ENCODE results near the gene GAP43.

The GAP43 gene

DNA sequence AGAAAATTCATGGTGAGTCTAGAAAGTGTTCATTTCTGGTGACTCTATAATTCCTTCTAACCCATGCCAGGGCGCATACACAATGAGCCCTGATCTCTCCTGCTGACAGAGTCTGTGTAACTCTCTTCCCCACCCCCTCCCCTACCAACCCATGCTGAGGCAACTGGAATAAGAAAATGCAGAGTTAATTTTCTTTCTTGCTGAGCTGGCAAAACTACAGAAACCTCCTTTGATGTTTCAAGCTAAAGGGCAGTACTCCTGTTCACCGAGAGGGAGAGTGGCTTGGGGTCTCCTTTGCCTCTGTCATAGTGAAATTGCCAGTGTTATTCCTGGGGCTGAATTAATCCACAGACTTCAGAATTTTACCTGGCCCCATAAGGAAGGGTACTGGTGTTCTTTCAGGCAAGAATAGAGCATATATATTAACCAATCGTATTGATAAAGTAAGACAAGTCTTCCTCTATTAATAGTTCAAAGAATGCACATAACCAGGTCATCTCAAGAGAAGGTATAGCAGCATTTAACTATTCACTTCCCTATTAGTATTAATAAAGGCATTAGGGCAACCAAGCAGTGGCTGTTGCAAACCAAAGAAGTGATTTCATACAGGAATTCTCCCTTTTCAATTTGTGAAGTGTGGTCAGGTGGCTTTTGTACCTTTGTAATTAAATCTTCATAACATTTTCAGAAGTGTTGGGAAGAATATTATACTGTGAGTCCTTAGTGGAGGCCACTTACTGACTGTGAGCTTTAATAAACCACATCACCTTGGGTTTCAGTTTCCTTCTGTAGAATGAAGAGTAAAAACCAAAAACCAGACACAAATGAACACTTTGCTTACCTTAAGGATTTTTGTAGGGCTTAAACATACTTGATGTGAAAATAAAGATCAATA lies 4.1 kb downstream of the GAP43 start:
- DNase-seq = no peak

DNA sequence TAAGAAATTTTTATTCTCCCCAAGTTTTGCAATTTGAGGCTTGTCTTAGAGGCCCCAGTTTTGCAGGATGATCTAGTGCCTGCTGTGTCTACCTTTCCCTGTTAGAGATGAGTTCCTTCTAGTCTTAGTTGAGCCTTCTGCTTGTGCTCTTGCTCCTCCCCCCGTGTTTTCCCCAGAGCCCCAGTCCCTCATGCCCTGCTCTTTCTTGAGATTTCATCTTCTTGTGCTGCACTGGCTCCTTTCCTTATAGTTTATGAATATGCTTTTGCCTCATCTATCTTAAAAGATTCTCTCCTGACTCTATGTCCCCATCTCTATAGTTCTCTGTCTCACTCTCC lies 4.7 kb downstream of the GAP43 start:
- DNase-seq = no peak

DNA sequence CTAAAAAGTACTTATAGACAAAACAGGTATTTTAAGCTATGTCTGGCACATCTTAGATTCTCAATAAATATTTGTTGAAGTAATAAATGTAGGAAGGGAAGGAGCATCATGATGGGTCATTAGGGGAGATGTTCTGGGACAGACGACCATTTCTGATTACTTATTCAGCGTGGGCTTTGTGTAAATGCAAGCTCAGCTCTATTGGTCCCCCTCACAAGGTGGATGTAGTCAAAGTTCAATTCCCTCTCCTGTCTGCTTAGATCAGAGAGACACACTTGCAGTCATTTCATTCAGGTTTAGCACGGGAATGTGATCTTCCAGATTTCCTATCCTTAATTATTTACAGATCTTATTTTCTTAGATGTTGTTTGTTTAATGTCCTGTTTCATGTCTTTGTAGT lies 7.5 kb downstream of the GAP43 start:
- DNase-seq = no peak

DNA sequence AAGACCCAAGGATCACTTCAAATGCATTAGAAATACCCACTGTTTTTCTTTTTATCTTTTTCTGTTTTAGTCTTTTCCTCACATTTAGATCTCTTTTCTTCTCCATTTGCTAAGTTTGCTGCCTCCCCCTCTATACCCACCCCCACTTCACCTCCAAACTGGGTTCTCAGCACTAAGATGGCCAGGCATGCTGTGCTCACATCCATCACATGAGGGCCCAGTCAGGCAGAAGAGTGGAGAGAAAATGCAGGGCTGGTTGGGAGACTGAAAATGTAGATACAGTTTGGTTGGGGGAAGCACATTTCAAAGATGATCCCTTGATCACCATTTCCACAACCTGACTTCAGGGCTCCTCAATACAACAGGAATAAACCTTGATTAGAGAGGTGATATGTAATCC lies 8.7 kb downstream of the GAP43 start:
- no peak for DNase-seq

DNA sequence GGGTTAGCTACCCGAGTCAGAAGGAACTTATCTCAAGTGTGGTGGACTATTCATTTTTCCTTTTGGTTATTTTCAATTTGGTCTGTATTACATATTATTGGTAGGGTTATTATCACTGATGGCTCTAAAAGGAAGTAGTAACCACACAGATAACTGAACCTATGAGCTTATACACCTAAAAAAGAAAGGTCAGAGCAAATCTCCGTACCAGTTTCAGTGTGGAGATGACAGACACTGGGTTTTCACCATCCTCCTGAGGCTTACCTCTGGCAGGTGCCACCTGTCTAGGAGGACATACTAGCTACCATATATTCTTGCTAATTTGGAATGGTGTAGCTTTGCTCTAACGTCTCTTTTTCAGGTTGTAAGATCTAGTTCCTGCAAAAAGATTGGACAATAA lies 10.2 kb downstream of the GAP43 start:
- no peak for DNase-seq

DNA sequence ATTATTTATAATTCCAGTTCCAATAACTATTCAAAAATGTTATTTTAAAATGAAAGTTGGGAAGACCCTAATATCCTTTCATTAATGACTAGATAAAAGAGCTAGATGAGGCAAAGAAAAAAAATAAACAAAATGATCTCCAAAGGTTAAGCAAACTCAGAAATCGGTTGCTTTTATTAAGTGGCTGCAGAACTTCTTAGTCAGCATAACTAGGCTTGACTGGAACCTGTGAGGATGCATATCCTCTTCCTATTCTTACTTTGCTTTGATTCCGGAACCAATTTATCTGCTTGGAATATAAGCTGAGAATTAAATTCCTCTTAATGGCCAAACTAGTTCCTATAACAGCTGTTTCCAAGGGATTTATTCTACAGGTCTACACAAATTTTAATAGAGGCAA lies 10.7 kb downstream of the GAP43 start:
- DNase-seq = no peak

DNA sequence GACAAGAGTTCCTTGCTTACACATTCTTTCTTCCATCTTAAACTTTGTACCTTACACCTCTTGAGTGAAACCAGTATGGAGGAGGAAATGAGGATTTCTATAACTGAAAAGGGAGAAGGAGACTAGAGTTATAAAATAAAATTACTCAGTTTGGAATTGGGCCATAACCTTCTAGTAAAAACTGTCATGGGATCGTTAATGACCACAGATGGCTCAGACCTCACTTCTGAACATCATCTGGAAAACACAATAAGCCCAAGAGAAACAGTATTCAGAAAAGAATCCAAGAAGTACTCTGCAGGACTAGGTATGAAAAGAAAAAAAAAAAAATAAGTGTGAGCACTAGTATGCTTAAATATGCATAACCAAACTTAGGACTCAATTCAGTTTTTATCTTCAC lies 12.1 kb downstream of the GAP43 start:
- DNase-seq = no peak

DNA sequence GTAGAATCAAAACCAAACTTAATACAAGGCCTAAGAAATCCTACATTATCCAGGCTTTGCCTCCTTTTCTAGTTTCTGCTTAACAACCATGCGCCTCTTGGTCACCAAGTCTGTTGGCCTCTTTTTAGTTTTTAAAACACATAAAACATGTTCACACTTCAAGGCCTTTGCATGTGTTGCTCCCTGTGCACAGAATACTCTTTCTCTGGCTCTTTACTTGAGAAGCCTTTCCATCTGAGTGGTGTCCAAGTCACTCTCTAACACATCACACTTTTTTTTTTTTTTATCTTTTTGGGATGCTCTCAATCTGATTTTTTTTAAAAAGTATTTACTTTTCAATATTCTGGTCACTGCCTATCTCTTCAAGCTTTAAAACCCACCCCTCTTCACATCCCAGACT lies 14.9 kb downstream of the GAP43 start:
- no peak for DNase-seq

DNA sequence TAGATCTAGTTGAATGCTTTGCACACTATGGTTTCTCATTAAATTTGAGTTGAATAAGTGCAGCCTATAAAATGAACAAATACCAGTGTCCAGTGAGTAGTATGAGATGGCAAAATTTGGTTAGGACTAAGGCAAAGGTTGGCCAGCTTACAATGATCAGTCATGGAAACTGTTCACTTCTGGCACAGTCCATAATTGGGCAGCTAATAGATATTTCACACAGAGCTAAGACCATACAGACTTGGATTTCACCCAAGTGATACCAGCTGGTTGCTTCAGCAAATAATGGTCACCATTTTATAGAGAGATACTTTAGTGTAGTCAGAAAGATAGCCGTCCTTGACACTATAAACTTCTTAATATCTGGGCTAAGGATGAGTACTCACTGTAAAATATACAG lies 15.7 kb downstream of the GAP43 start:
- no peak for DNase-seq

DNA sequence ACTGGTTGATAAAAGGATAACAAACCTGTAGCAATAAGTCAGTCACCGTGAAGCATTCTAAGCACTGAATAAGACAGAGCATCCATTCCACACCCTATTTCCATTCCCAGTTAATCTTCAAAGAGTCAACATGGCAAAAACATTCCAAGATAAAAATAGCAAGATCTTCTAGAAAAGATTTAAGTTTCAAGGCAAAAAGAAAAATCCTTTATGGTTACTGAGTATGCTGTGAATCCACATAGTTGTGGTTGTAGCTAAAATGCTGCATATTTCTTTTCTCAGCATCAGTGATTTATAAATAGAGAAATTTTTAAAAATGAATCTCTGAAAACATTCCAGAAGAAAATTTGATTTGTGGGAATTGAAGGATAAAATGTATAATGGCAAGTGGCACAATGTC lies 21.1 kb downstream of the GAP43 start:
- no peak for DNase-seq

DNA sequence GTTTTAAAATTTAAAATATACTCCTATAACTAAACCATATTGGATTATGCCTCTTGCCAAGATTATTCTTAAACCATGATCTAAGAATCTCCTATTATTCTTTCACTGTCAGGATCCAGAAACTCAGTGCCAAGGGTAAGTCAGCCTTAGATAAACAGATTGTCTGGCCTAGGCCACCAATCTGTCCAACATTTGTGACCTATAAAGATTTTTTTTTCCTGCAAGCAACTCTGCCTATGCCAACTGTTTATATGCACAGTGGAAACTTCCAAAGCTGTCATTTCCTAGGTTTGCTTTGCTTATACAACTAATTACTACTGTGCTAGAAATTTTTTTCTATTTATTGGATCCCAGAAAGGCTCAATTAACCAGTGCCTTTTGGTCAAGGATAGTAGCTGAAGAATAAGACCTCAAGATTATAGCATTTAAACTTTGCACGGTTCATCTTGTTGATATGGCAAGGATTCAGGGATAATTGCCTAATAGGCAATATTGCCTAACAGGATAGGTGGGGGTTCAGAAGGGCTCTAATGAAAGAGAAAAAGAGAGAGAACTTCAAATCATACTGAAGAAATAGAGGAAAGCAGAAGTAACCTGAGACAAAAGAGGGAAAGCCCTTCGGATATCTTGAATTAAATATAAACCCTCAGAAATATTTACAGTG lies 22.8 kb downstream of the GAP43 start:
- DNase-seq = no peak

DNA sequence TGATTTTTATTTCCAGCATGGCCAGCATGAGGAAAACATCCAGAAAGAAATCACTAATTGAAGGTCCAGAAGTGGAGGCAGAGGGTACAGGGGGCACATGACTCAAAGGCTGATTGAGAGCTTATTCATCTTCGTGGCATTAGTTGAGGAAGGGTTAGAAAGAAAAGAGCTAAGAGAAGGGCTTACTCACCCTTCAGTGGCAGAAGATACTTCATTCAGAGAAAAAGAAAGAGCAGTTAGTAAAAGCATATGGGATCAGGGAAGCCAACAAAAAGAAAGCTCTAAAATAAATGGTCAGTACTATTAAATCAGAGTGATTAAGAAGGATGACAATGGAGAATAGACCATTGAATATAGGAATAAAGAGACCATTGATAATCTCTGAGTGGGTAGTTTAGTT lies 25.2 kb downstream of the GAP43 start:
- DNase-seq = no peak

DNA sequence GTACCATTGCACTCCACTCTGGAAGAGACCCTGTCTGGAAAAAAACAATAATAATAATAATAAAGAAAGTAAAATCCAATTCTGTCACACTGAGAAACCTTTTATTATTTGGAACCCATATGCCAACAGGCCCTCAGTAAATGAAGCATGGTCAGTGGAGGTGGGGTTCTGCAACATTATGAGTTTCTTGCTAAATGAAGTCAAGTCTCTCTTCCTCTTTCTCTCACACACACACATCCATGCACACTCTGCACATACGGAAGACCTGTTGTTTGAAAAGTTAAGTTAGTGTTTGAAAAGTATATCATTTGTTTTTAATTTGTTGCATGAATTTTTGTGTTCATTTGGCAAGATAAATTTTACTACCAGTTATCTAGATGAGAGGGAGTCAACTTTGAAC lies 27.8 kb downstream of the GAP43 start:
- DNase-seq = no peak

DNA sequence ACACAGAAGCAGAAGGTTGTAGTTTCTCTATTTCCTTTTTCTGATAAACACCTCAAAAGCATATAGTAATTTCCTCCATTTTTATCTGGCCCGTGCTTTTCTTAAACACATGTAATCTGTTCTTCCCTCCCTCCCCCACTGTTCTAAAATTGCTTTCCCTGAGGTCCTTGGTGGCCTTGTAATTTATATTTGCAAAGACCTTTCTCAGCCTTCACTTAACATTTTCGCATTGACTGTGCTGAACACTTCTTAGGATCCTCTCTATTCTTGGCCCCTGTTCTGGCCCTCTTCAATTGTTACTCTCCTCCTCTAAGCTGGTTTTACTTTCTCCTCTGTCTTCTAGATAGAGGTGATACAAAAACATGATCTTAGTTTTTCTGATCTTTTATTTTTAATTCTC lies 28.3 kb downstream of the GAP43 start:
- DNase-seq = no peak

DNA sequence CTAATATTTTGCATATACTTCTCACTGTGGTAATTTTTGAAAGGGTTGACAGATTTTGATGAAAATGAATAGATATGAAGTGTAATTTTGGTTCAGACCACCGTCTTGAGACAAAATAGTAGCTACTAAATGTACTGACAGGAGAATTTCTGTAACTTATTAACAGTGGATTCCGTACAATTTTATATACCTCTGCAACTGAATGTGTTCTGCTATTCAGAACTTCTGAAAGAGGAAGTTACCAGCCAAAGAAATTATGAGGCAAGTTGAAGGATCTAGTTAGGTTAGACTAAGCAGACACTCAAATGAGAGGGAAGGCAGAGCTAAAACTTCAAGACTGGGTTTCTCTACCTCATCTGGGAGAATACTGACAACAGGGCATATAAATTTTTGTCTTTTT lies 29.4 kb downstream of the GAP43 start:
- no peak for DNase-seq

DNA sequence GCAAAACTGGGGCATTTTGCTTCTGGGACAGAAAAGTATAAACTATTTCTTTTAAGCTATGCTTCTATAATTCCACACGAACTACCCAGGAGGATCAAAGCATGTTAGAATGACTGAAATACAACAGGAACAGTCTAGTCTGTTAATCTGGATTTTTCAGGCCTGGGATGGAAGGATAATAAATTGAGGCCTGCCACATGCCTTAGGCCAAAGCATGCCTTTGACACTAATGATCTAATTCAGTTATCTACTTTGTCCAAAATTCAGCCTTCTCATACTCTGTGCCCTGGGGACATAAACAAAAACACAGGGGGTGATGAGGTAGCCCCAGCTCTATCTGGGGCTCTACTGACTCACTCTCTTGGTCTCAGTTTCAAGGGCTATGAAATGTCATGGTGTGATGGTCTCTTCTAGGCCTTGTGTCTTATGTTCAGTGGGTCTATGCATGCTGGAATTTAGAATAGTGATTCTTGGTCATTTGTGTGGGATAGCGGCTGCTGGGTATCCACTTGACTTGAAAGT lies 32.5 kb downstream of the GAP43 start:
- DNase-seq = no peak

DNA sequence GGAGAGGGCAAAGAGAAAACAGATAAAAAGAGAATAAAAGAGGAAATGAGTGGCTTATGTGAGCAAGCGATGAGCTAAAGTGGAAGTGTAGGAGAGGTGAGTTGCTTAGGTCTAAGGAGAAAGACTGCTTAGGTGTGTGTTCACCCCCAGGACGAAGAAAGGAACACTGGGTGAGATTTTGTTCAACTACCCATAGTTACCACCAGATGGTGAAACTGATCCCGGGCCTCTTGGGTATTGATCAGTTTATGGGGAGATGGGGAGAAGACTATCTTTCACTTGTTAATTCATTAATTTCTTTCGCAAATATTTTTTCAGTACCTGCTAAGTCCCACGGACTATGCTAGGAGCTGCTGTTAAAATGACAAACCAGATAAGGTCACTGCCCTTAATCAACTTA lies 33.9 kb downstream of the GAP43 start:
- DNase-seq = no peak

DNA sequence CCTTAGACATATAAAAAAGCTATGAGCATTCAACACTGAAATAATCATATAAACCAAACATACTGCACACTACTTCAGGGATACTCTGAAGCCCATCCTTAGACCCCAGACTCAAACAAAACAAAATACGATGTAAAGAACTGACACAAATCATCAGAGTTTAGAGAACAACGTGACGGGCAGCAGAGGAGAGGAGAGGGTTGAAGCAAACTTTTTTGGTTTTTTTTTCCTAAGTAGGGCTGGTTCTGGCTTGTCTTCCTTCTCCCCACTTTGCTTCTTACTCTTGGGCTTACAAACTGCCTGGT lies 34.7 kb downstream of the GAP43 start:
- no peak for DNase-seq

DNA sequence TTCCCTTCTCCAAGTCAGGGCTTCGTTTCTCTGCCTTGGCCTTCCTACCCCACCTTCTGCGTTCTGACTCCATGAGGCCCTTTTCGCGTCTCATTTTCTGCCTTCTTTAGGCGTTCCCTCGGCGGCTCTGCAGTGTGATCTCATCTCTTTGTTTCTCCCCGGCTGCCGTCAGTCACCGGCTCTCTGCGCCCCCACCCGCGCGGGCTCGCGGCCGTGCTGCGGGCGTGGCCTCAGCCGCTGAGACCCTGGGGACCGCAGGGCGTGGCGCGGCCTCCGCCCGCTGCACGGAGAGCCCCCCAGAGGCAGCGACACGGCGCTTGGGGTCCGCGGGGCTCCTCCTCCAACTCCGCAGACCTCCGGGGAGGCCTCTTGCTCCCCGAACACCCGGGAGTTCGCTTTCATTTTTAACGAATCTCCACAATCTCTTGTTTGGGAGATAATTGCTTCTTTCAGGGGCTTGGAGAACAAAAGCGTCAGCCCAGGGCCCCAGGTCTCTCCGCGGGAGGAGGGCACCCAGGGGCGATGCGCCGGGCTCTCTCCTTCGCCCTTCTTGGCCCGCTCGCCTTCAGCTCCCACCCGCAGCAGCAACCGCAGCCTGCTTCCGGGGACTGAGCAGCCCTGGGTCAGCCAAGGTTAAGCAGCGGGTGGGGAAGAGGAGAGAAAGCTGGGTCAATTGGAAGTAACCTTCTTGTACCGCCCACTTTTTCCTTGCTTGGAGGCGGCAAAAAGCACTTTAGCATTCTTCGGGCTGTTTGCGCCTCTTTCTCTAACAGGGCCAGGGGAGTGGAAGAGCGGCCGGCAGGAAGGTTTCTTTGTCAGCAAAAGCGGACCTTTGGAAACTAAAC lies 35.2 kb downstream of the GAP43 start:
- peak; percentile 79 for DNase-seq

DNA sequence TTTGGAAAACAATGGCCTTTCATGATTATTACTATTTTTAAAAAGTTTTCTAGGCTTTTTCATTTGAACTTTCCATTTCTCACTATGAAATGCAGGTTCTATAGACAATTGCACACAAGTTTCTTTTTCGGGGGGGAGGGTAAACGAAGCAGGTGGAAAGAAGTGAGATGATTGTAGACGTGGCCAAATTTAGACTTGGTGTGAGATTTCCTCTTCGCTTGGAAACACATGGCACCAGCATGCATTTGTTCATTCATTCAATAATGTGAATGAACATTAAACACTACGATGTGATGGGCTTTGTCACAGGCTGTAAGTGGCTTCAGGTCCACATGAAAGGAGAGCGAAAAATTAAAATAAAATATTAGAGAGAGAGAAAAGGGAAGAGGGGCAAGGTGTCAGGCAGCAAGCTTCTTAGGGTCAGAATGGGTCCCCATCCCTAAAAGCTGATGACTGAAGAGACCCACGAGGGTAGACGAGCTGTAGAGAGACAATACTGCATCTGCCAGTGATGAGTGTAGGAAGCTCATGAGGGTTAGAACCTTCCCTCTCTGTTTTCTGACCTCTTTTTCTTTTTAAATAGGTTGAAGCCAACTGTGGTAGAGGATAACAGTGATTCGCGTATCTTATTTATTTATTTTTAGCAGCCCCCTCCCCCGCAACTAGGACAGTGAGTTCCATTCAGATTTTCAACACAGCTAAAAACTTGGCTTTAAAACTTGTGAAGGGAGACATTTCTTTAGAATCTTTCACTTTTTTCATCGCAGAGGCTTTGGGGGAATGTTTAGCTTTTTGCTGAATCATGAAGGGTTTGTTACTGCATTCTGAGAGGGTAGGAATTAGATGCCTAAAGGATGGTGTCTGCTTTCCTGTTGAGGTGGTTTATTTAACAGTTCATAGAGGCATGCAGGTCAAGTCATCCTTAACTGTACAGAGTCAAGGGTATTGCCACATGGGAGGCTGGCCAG lies 36.2 kb downstream of the GAP43 start:
- DNase-seq = no peak

DNA sequence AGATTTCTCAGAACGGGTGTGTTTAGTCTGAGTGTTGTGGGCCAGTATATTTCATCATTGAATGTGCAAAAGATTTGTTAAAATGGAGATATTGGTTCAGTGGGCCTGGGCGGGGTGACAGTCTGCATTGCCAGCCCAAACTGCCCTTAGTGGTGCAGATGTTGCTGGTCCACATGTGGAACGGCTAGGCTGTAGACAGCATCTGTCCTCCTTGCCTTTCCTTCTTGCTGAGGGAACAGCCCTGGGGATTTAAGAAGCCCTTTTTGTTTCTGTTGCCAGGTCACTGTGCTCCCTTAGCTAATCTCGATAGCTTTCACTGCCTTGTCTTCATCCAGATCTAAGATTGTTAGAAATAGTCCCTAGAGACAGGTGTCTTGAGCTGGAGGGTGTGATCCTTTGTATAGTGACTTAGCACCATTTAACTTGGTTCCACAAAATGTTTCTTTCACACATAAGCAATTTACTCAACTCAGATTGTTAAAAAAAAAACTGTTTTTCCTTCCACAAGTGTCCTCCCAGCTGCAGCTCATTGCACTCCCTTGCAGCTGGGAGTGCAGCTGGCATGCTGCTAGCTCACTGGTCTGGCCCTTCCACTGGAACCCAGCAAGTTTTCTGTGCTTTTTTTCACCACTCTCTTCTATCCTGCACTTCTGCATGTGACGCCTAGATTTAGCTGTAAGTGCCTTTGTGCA lies 37.5 kb downstream of the GAP43 start:
- DNase-seq = no peak

DNA sequence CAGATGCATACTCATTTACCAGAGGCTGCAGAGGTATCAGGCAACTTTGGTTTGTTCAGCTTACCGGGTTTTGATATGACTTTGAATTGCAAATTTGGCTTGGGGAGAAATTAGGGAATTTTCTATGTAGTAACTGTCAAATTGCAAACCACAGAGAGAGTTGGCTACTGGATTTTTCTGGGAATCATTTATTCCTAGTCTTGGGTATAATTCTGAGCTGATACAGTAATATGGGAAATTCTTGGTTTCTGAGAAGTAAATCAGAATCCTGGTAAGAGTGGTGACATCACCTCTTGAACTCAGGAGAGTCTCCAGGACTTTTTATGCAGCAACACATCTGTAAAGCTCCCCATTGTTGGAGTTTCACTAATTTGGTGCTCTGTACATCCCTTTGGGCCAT lies 39.0 kb downstream of the GAP43 start:
- DNase-seq = no peak

Data from NCI-H2107 (cell line).